ENCODE results near the gene CLHC1. TPM values are rescaled to one million over a fixed set of nuclear protein-coding genes. Genes with fewer than 3 reads are reported as not detected.
"Not testable (repeated sequence)": the region's sequence is repeated elsewhere in the genome, so short reads cannot be mapped to it uniquely, and the experiment has no call there.

Gene CLHC1
- polyA plus RNA-seq (2012; ENCODE audit: missing spikeins), result 7.1 TPM

DNA sequence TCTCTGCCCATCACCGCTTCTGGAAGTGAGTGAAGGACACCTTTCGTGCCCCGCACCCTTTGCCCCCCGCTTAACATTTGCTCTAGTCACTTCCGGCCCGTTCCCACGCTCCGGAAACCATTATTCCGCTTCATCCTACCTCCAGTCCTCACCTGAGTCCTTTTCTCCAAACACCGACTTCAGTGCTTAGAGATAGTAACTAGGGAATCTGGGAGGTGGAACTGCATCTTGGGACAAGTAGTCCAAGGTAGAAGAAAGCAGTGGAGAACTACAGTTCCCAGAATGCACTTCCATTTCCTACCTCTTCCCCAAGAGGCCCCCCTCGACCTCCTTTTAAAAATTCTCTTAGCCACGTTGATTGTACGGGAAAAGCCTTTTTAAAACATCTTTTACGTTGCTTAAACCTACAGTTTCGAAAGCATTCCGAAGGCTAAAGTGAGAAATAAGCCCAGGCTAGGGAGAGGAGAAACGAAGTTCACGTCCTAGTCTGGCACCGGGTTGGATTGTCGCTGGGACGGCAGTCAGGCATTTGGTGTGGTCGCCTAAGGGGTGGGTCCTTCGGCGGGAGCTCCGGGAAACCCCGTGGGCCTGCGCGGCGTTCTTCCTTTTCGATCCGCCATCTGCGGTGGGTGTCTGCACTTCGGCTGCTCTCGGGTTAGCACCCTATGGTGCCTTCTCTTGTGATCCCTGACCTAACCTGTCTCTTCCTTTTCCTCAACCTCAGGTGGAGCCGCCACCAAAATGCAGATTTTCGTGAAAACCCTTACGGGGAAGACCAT lies at the start of gene CLHC1, which contains the start of gene RPS27A:
TSS of gene CLHC1 (minus strand) at position 210 of the 779 bp plus-strand sequence. CDS start 9,882 bp downstream, outside the sequence.
TSS of gene RPS27A (plus strand) at position 605 of the 779 bp plus-strand sequence. CDS start at position 742, 137 bp downstream.
- TF ChIP-seq POLR2AphosphoS5 (IDR thresholded peaks at IDR 0.05; ENCODE audit: low read depth, low read length) (peak; percentile 99), TAF1 (IDR thresholded peaks at IDR 0.05; ENCODE audit: borderline replicate concordance, low read depth, low read length) (peak; percentile 98), POLR2A (IDR thresholded peaks at IDR 0.05; ENCODE audit: low read depth, low read length) (peak; percentile 98)
- peak; percentile 60 for DNase-seq (ENCODE audit: insufficient read length)
- FAIRE-seq, result peak; percentile 86

DNA sequence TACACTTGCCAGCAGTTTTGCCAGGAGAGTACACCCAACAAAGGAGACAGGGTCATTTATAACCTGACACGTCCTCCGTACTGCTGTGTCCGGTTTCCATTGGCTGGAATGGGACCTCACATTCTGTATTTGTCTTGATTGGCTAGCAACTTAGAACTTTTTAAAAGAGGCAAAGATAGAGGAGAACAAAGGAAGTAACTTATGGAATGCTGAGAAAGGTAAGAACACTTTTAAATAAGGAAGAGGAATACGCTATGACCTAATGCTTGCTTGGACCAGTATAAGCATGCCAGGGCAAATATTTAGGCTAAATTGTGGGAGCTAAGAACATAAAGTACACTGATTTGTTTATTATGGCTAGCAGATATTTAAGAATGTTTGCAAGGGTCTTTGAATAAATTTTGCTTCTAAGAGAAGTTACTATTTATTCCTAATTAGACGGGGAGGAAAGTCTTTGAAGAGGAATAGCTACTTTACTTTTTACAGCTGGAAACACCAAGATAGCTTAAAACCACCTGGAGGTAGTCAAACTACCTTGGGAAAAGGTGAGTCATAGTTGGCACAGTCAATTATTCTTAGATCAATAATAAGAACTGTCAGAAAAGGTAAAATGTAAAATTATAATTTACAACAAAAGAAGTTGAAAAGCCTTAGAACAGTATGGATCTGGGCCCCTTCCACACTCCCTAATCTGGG lies 48.9 kb upstream of the CLHC1 start:
- DNase-seq (ENCODE audit: insufficient read length); FAIRE-seq: not testable (repeated sequence)

DNA sequence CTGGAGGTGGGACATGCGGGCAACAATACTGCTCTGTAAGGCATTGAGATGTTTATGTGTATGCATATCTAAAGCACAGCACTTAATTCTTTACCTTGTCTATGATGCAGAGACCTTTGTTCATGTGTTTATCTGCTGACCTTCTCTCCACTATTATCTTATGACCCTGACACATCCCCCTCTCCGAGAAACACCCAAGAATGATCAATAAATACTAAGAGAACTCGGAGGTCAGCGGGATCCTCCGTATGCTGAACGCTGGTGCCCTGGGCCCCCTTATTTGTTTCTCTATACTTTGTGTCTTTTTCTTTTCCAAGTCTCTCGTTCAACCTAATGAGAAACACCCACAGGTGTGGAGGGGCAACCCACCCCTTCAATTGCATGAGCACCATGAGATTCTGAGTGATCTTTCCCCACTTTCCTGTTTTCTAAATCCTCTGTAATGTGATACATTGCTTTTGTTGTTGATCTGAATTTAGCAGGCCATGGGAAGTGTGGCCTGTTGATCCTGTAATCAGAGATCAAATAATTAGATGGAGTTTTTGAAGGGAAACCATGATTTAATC lies 47.8 kb upstream of the CLHC1 start:
- not testable (repeated sequence) for DNase-seq (ENCODE audit: insufficient read length); FAIRE-seq

DNA sequence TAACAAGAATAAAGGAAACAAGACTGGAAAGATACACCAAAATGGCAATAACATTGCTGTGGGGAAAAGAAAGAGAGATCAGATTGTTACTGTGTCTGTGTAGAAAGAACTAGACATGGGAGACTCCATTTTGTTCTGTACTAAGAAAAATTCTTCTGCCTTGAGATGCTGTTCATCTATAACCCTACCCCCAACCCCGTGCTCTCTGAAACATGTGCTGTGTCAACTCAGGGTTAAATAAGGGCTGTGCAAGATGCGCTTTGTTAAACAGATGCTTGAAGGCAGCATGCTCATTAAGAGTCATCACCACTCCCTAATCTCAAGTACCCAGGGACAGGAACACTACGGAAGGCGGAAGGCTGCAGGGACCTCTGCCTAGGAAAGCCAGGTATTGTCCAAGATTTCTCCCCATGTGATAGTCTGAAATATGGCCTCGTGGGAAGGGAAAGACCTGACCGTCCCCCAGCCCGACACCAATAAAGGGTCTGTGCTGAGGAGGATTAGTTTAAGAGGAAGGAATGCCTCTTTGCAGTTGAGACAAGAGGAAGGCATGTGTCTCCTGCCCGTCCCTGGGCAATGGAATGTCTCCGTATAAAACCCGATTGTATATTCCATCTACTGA lies 47.2 kb upstream of the CLHC1 start:
- not testable (repeated sequence) for FAIRE-seq; DNase-seq (ENCODE audit: insufficient read length)

DNA sequence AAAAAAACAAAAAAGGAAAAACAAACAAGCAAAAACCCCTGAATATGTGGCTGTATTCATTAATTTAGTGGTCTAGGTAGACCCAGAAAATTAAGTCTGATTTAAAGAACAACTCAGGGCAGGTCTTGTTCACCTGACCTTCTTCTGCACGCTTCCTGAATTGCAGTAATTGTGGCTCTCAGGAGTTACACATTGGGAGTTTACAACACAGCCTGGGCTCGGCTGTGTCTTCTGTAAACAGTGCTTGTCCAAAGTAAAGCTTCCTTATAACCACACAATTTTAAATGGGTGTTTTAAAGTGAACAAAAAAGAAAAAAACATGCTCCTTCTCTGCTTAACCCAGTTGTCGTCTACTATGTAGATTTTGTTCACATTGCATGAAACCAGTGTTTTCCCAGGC lies 45.2 kb upstream of the CLHC1 start:
- DNase-seq (ENCODE audit: insufficient read length) (no peak), FAIRE-seq (no peak)
- TF ChIP-seq TAF1 (IDR thresholded peaks at IDR 0.05; ENCODE audit: borderline replicate concordance, low read depth, low read length), result no peak
- TF ChIP-seq POLR2A (IDR thresholded peaks at IDR 0.05; ENCODE audit: low read depth, low read length), result no peak
- no peak for TF ChIP-seq POLR2AphosphoS5 (IDR thresholded peaks at IDR 0.05; ENCODE audit: low read depth, low read length)

DNA sequence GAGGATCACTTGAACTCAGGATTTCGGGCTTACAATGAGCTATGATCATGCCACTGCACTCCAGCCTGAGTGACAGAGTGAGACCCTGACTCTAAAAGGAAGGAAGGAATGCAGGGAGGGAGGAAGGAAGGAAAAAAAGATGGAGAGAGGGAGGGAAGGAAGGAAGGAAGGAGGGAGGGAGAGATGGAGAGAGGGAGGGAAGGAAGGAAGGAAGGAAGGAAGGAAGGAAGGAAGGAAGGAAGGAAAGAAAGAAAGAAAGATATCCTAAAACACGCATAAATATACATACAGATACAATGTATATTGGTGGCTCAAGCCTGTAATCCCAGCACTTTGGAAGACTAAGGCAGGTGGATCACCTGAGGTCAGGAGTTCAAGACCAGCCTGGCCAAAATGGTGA lies 42.3 kb upstream of the CLHC1 start:
- not testable (repeated sequence) for DNase-seq (ENCODE audit: insufficient read length); FAIRE-seq

DNA sequence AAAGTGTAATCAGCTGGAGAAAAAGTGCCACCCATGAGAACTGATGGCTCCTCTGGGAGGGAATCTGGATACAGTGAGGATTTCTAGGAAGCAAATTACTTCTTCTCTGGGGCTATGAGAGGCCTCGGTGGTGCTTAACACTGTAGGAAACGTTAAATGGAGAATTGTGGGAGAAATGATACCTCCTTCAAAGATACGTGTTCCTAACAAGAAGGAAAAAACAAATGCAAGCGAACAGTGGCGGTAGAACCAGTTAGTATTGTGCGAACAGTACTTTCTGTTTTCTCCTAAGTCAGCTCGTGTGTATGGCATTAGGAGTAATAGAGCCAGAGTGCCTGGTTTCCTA lies 37.5 kb upstream of the CLHC1 start:
- DNase-seq (ENCODE audit: insufficient read length), result no peak
- TF ChIP-seq POLR2A (IDR thresholded peaks at IDR 0.05; ENCODE audit: low read depth, low read length) (no peak), TAF1 (IDR thresholded peaks at IDR 0.05; ENCODE audit: borderline replicate concordance, low read depth, low read length) (no peak), POLR2AphosphoS5 (IDR thresholded peaks at IDR 0.05; ENCODE audit: low read depth, low read length) (no peak)
- no peak for FAIRE-seq

DNA sequence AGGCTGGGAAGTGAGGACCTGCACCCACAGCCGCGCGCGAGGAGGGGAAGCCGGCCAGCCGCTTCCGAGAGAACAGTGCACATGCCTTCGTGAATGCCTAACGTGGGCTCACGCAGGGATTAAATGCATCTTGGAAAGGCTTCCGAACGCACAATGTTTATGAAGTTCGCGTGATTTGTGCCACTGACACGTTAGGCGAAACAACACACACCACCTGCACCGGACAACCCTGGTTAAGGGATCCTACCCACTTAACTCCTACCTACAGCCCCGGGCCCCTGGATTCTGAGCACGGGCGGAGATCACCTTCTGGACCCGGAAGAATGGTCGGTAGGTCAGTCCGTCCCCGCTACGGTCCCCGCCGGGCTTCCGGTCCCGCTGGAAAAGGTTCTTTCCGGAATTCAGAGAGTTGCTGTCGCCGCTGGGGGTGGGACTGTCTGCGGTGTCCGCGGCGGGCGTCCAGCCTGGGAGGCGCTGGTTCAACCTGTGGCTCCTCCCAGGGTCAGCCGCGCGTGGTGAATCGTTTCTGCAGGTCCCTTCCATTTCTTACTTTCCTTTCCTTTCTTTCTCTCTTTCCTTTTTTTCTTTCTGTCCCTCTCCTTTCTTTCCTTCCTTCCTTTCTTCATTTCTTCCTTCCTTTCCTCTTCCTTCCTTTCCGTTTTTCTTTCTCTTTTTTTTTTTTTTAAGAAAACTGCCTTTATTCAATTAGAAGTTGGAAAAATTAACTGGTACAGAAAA lies 37.0 kb upstream of the CLHC1 start, which contains the start of gene MTIF2:
TSS of gene MTIF2 (minus strand) at position 325 of the 738 bp plus-strand sequence. CDS start 5,373 bp downstream, outside the sequence.
- peak; percentile 74 for DNase-seq (ENCODE audit: insufficient read length)
- TF ChIP-seq TAF1 (IDR thresholded peaks at IDR 0.05; ENCODE audit: borderline replicate concordance, low read depth, low read length) (peak; percentile 93), POLR2A (IDR thresholded peaks at IDR 0.05; ENCODE audit: low read depth, low read length) (peak; percentile 97), POLR2AphosphoS5 (IDR thresholded peaks at IDR 0.05; ENCODE audit: low read depth, low read length) (peak; percentile 97)
- peak; percentile 87 for FAIRE-seq

DNA sequence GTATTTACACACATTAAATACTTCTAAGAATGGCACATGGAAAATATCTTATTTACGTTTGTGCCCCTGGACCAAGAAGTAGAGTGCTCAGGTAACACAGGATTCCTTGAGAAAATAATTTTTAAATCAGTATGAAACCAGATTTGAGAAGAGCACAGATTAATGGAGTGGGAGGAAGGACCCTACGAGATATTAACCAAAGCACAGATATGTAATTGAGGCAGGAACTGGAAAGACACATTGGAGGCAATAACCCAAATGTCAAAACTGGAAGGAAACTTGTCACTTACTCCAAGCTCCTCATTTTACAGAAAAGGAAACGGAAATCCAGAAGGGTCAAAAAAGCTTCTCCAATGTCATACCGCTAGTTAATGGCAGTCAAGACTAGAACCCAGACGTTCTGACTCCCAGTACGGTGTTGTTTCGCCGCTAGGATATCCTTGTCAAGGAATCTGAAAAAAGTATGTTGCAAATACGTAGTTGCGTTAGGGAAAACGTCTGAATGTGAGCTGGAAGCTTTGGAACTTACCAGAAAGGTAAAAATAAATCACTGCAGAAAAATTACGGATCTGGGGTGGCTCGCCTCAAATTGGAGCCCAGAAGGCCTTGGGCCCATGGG lies 36.3 kb upstream of the CLHC1 start:
- DNase-seq (ENCODE audit: insufficient read length) (no peak), FAIRE-seq (no peak)
- TF ChIP-seq POLR2A (IDR thresholded peaks at IDR 0.05; ENCODE audit: low read depth, low read length) (no peak), TAF1 (IDR thresholded peaks at IDR 0.05; ENCODE audit: borderline replicate concordance, low read depth, low read length) (no peak), POLR2AphosphoS5 (IDR thresholded peaks at IDR 0.05; ENCODE audit: low read depth, low read length) (no peak)

DNA sequence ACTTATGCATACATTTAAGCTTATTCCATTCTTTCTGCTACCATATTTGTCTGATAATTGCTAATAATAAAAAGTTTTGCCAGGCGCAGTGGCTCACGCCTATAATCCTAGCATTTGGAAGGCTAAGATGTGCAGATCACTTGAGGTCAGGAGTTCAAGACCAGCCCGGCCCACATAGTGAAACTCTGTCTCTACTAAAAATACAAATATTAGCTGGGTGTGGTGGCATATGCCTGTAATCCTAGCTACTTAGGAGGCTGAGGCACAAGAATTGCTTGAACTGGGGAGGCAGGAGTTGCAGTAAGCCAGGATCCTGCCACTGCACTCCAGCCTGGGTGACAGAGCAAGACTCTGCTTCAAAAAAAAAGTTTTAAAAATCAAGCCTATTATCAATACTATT lies 27.5 kb upstream of the CLHC1 start:
- not testable (repeated sequence) for DNase-seq (ENCODE audit: insufficient read length); FAIRE-seq

DNA sequence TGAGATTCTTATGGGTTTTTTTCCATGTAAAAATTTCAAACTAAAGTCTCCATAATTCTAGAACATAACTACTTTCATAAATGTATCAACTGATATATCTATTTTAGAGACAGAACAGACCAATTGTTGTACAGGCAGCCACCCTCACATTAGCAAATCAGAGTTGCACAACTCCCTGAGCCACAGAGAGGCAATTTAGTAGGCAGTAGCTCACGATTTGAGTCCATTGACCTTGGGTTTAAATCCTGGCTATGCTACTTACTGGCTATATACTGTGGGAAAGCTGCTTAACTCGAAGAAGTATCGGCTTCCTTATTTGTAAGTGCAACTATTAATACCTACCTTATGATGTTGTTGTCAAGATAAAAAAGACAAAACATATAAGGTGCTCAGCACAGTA lies 20.7 kb upstream of the CLHC1 start:
- no peak for TF ChIP-seq TAF1 (IDR thresholded peaks at IDR 0.05; ENCODE audit: borderline replicate concordance, low read depth, low read length)
- TF ChIP-seq POLR2AphosphoS5 (IDR thresholded peaks at IDR 0.05; ENCODE audit: low read depth, low read length), result no peak
- TF ChIP-seq POLR2A (IDR thresholded peaks at IDR 0.05; ENCODE audit: low read depth, low read length), result no peak
- no peak for DNase-seq (ENCODE audit: insufficient read length)
- no peak for FAIRE-seq
